ENCODE measurements around the gene EIF4G3. TPM values are rescaled to one million over a fixed set of nuclear protein-coding genes. Genes with fewer than 3 reads are reported as not detected.
"Not testable (repeated sequence)": the region's sequence is repeated elsewhere in the genome, so short reads cannot be mapped to it uniquely, and the experiment has no call there.

EIF4G3 gene
- total and polyA plus RNA-seq, 2 donors: 25.6 to 65.7 TPM

DNA sequence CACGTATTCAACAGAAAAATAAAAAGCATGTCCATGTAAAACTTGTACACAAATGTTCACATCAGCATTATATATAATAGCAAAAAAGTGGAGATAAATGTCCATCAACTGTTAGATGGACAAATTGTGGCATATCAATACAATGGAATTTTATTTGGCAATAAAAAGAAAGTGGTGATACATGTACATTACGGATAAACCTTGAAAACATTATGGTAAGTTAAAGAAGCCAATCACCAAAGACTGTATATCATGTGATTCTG, 76.9 kb downstream of the EIF4G3 start:
- 97% methylated on average over 2 of the region's 2 CpGs for WGBS
- no peaks in the 10 kb centered on the region for H3K4me1 ChIP-seq (ENCODE audit: insufficient read depth)
- DNase-seq (ENCODE audit: extremely low spot score): no peak
- no peak overlapping the region for H3K4me3 ChIP-seq (ENCODE audit: low read depth, low read length)
- no peaks in the 10 kb centered on the region for H3K36me3 ChIP-seq (ENCODE audit: insufficient read depth)
- no peak overlapping the region for H3K27ac ChIP-seq (ENCODE audit: low read depth)

DNA sequence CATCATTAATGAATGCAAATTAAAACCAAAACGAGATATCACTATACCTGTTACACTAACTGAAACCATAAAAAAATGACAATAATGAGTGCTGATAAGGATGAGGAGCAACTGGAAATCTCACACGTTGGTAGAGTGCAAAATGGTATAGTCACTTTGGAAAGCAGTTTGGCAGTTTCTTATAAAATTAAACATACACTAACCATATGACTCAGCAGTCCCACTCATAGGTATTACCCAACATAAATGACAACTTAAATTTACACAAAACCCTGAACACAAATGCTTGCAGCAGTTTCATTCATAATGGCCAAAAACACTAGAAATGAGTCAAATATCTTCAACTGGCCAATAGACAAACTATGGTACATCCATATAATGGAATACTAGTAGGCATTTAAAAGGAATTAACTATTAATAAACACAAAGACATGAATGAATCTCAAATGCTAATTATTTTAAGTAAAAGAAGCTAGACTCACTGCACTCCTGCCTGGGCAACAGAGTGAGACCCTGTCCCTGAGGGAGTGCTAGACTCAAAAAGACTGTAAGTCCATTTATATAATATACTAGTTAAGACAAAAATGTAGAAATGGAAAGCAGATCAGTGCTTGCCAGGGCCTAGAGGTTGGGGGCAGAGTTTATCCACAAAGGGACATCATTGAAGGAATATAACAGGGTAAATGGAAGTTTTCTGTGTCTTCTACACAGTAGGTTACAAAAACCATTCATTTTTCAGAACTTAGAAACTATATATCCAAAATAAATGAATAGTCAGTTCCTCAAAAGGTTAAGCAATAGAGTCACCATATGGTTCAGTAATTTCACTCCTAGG, 77.4 kb downstream of the EIF4G3 start:
- no peaks in the 10 kb centered on the region for H3K4me1 ChIP-seq (ENCODE audit: insufficient read depth)
- H3K4me3 ChIP-seq (ENCODE audit: low read depth, low read length): no peak overlapping the region
- H3K36me3 ChIP-seq (ENCODE audit: insufficient read depth): no peaks in the 10 kb centered on the region
- 91% methylated on average over 2 of the region's 2 CpGs for WGBS
- DNase-seq (ENCODE audit: extremely low spot score): no peak
- H3K27ac ChIP-seq (ENCODE audit: low read depth): no peak overlapping the region

DNA sequence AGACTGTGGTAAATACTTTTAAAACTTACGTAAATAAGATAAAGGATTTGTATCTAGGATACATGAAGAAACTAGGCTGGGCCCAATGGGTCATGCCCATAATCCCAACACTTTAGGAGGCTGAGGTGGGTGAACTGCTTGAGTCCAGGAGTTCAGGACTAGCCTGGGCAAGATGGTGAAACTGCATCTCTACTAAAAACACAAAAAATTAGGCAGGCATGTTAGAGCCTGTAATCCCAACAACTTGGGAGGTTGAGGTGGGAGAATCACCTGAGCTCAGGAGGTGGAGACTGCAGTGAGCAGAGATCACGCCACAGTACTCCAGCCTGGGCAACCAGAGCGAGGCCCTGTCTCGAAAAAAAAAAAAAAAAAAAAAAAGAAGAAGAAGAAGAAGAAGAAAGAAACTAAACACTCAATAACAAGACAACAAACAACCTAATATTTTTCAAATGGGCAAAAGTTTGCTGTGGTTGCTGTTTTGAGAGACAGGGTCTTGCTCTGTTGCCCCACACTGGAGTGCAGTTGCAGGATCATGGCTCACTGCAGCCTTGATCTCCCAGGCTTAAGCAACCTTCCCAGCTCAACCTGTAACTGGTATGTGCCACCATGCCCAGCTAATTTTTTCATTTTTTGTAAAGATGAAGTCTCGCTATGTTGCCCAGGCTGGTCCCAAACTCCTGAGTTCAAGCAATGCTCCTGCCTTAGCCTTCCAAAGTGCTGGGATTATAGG, 78.3 kb downstream of the EIF4G3 start:
- Histone ChIP-seq H3K4me1 (ENCODE audit: insufficient read depth) (no peaks in the 10 kb centered on the region), H3K36me3 (ENCODE audit: insufficient read depth) (no peaks in the 10 kb centered on the region), H3K4me3 (ENCODE audit: low read depth, low read length) (no peak overlapping the region), H3K27ac (ENCODE audit: low read depth) (no peak overlapping the region)
- WGBS: 96% methylated on average over 5 of the region's 5 CpGs
- DNase-seq (ENCODE audit: extremely low spot score): no peak

- no peak for DNase-seq (ENCODE audit: extremely low spot score)
- Histone ChIP-seq H3K4me1 (ENCODE audit: insufficient read depth) (no peaks in the 10 kb centered on the region), H3K4me3 (ENCODE audit: low read depth, low read length) (no peak overlapping the region), H3K27ac (ENCODE audit: low read depth) (no peak overlapping the region), H3K36me3 (ENCODE audit: insufficient read depth) (no peaks in the 10 kb centered on the region)
- WGBS: 76% methylated on average over 1 of the region's 1 CpG
Measured at GRCh38 chr1:21097729-21098128, 79.0 kb downstream of the EIF4G3 start.

GRCh38 chr1:21095976-21096375, 80.7 kb downstream of the EIF4G3 start:
- Histone ChIP-seq H3K4me1 (ENCODE audit: insufficient read depth) (no peaks in the 10 kb centered on the region), H3K27ac (ENCODE audit: low read depth) (no peak overlapping the region), H3K36me3 (ENCODE audit: insufficient read depth) (no peaks in the 10 kb centered on the region), H3K4me3 (ENCODE audit: low read depth, low read length) (no peak overlapping the region)
- DNase-seq (ENCODE audit: extremely low spot score): no peak

DNA sequence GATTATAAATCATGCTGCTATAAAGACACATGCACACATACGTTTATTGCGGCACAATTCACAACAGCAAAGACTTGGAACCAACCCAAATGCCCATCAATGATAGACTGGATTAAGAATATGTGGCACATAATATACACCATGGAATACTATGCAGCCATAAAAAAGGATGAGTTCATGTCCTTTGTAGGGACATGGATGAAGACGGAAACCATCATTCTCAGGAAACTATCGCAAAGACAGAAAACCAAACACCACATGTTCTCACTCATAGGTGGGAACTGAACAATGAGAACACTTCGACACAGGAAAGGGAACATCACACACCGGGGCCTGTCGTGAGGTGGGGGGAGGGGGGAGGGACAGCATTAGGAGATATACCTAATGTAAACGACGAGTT, 82.4 kb downstream of the EIF4G3 start:
- not testable (repeated sequence) for H3K36me3 ChIP-seq (ENCODE audit: insufficient read depth); DNase-seq (ENCODE audit: extremely low spot score); H3K27ac ChIP-seq (ENCODE audit: low read depth); H3K4me3 ChIP-seq (ENCODE audit: low read depth, low read length); H3K4me1 ChIP-seq (ENCODE audit: insufficient read depth)
- WGBS: 95% methylated on average over 7 of the region's 9 CpGs

DNA sequence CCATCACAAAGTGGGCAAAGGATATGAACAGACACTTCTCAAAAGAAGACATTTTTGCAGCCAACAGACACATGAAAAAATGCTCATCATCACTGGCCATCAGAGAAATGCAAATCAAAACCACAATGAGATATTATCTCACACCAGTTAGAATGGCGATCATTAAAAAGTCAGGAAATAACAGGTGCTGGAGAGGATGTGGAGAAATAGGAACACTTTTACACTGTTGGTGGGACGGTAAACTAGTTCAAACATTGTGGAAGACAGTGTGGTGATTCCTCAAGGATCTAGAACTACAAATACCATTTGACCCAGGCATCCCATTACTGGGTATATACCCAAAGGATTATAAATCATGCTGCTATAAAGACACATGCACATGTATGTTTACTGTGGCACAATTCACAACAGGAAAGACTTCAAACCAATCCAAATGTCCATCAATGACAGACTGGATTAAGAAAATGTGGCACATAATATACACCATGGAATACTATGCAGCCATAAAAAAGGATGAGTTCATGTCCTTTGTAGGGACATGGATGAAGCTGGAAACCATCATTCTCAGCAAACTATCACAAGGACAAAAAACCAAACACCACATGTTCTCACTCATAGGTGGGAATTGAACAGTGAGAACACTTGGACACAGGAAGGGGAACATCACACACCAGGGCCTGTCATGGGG, 83.3 kb downstream of the EIF4G3 start:
- H3K4me3 ChIP-seq (ENCODE audit: low read depth, low read length); H3K36me3 ChIP-seq (ENCODE audit: insufficient read depth): not testable (repeated sequence)

DNA sequence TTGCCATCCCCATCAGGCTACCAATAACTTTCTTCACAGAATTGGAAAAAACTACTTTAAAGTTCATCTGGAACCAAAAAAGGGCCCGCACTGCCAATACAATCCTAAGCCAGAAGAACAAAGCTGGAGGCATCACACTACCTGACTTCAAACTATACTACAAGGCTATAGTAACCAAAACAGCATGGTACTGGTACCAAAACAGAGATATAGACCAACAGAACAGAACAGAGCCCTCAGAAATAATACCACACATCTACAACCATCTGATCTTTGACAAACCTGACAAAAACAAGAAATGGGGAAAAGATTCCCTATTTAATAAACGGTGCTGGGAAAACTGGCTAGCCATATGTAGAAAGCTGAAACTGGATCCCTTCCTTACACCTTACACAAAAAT, 84.2 kb downstream of the EIF4G3 start:
- not testable (repeated sequence) for H3K4me3 ChIP-seq (ENCODE audit: low read depth, low read length); DNase-seq (ENCODE audit: extremely low spot score); H3K4me1 ChIP-seq (ENCODE audit: insufficient read depth); H3K27ac ChIP-seq (ENCODE audit: low read depth); H3K36me3 ChIP-seq (ENCODE audit: insufficient read depth)
- 100% methylated on average over 1 of the region's 2 CpGs for WGBS

More for the DNA sequence above, 83.3 kb downstream of the EIF4G3 start:
- not testable (repeated sequence) for H3K27ac ChIP-seq (ENCODE audit: low read depth); H3K4me1 ChIP-seq (ENCODE audit: insufficient read depth); DNase-seq (ENCODE audit: extremely low spot score)
- WGBS: 94% methylated on average over 2 of the region's 2 CpGs

DNA sequence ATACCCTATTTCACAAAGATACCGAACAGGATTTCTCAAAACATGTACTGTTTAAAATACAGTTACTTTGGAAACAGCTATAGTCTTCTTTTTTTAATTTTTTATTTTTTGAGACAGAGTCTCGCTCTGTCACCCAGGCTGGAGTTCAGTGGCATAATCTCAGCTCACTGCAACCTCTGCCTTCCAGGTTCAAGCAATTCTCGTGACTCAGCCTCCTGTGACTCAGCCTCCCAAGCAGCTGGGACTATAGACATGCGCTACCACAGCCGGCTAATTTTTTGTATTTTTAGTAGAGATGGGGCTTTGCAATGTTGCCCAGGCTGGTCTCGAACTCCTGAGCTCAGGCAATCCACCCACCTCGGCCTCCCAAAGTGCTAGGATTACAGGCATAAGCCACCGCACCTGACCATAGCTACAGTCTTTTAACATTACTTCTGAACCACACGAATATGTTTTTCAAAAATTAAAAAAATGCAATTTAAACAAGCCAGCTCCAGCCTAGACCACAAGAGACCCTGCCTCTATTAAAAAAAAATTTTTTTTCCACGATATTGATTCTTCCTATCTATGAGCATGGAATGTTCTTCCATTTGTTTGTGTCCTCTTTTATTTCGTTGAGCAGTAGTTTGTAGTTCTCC, 85.5 kb downstream of the EIF4G3 start:
- not testable (repeated sequence) for H3K27ac ChIP-seq (ENCODE audit: low read depth); H3K4me3 ChIP-seq (ENCODE audit: low read depth, low read length); DNase-seq (ENCODE audit: extremely low spot score); H3K4me1 ChIP-seq (ENCODE audit: insufficient read depth); H3K36me3 ChIP-seq (ENCODE audit: insufficient read depth)
- 82% methylated on average over 11 of the region's 11 CpGs for WGBS

DNA sequence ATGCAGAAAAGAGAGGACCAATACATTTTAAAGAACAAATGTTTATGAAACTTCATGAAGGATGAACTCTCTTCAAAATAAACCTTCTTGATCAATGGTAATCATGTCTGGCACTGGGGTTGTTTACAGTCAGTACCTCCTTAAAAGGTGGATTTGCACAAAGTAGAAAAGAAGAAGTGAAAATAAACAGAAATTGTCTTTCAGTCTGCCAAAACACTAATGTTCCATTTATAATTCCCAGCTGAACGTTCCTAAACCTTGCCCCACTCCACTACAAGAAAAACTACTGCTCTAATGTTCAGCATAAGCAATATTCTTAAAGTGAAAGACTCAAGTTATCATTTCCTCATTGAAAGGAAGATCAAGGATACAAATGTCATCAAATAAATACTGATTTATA, 86.2 kb downstream of the EIF4G3 start:
- H3K4me3 ChIP-seq (ENCODE audit: low read depth, low read length): no peak overlapping the region
- no peaks in the 10 kb centered on the region for H3K36me3 ChIP-seq (ENCODE audit: insufficient read depth)
- H3K27ac ChIP-seq (ENCODE audit: low read depth): no peak overlapping the region
- no peaks in the 10 kb centered on the region for H3K4me1 ChIP-seq (ENCODE audit: insufficient read depth)
- DNase-seq (ENCODE audit: extremely low spot score): no peak
- 12% methylated on average over 1 of the region's 1 CpG for WGBS

GRCh38 chr1:21089731-21090130, 87.0 kb downstream of the EIF4G3 start:
- H3K36me3 ChIP-seq (ENCODE audit: insufficient read depth): no peaks in the 10 kb centered on the region
- no peaks in the 10 kb centered on the region for H3K4me1 ChIP-seq (ENCODE audit: insufficient read depth)
- H3K4me3 ChIP-seq (ENCODE audit: low read depth, low read length): no peak overlapping the region
- H3K27ac ChIP-seq (ENCODE audit: low read depth): no peak overlapping the region
- DNase-seq (ENCODE audit: extremely low spot score): no peak

DNA sequence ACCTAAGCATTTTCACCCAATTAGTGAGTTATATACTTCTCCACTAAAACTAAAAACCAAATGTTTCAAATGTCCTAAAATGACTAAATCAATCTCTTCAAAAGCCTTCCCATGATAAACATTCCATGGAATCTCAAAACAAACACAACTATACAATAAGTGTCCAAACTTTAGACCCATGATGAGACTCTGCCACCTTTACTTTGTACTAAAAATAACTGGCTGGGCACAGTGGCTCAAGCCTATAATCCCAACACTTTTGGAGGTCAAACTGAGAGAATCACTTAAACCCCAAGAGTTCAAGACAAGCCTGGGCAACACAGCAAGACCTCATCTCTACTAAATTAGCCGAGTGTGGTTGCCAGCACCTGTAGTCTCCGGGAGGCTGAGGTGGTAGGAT, 87.4 kb downstream of the EIF4G3 start:
- Histone ChIP-seq H3K27ac (ENCODE audit: low read depth) (no peak overlapping the region), H3K36me3 (ENCODE audit: insufficient read depth) (no peaks in the 10 kb centered on the region), H3K4me1 (ENCODE audit: insufficient read depth) (no peaks in the 10 kb centered on the region), H3K4me3 (ENCODE audit: low read depth, low read length) (no peak overlapping the region)
- 92% methylated on average over 2 of the region's 2 CpGs for WGBS
- no peak for DNase-seq (ENCODE audit: extremely low spot score)

- 63% methylated on average over 4 of the region's 4 CpGs for WGBS
- H3K4me3 ChIP-seq (ENCODE audit: low read depth, low read length): no peak overlapping the region
- H3K36me3 ChIP-seq (ENCODE audit: insufficient read depth): no peaks in the 10 kb centered on the region
- no peaks in the 10 kb centered on the region for H3K4me1 ChIP-seq (ENCODE audit: insufficient read depth)
- no peak for DNase-seq (ENCODE audit: extremely low spot score)
- H3K27ac ChIP-seq (ENCODE audit: low read depth): no peak overlapping the region
Measured at GRCh38 chr1:21084111-21084810, 92.4 kb downstream of the EIF4G3 start.

Measured in urinary bladder (tissue), 4 donors.